Lung (tissue), 12 donors: Measurements from ENCODE around the gene PKM. TPM values are rescaled to one million over a fixed set of nuclear protein-coding genes. Genes with fewer than 3 reads are reported as not detected.
"Not testable (repeated sequence)": the region's sequence is repeated elsewhere in the genome, so short reads cannot be mapped to it uniquely, and the experiment has no call there.

Experiments
- ATAC-seq: fragments of 200-7000 bp; cut with Tn5 transposase; one replicate; pipeline ENCODE4 v1.9.1; 2020; ENCODE audit warnings: moderate number of reproducible peaks; ENCODE audit not compliant: insufficient read depth, low FRiP score
- DNase-seq, 3 donors: peaks; one replicate each; pipeline ENCODE4 v3.0.0-alpha.2; 2013 to 2017
- H3K27ac ChIP-seq, 2 donors: one replicate each; pipeline ENCODE4 v1.5.1; 2013; ENCODE audit warnings: mild to moderate bottlenecking in 2 of 2, moderate library complexity in 2 of 2, control low read depth in 1 of 2, inconsistent platforms in 1 of 2, low read depth in 1 of 2, low read length in 1 of 2
- H3K27me3 ChIP-seq, 3 donors: one replicate each; pipeline ENCODE4 v1.5.1; 2013; ENCODE audit warnings: low read length in 2 of 3; ENCODE audit not compliant: control insufficient read depth in 3 of 3, insufficient read depth in 3 of 3
- H3K36me3 ChIP-seq, 4 donors: one replicate each; pipeline ENCODE4 v1.5.1; 2013; ENCODE audit warnings: low read length in 4 of 4, mild to moderate bottlenecking in 1 of 4, moderate library complexity in 1 of 4; ENCODE audit not compliant: control insufficient read depth in 4 of 4, insufficient read depth in 4 of 4
- H3K4me1 ChIP-seq, 5 donors: one replicate each; pipeline ENCODE4 v1.5.1; 2013; ENCODE audit warnings: low read length in 5 of 5, mild to moderate bottlenecking in 2 of 5, moderate library complexity in 1 of 5; ENCODE audit not compliant: control insufficient read depth in 5 of 5, insufficient read depth in 5 of 5
- H3K4me3 ChIP-seq: one replicate; pipeline ENCODE4 v1.5.1; 2013; ENCODE audit warnings: mild to moderate bottlenecking, control low read depth, moderate library complexity
- H3K9ac ChIP-seq, 2 donors: one replicate each; pipeline ENCODE4 v1.5.1; 2013; ENCODE audit warnings: low read length in 2 of 2, control low read depth in 1 of 2; ENCODE audit not compliant: insufficient read depth in 1 of 2
- H3K9me3 ChIP-seq, 4 donors: one replicate each; pipeline ENCODE4 v1.5.1; 2013; ENCODE audit warnings: low read length in 3 of 4, mild to moderate bottlenecking in 1 of 4, moderate library complexity in 1 of 4; ENCODE audit not compliant: control insufficient read depth in 4 of 4, insufficient read depth in 3 of 4
- CTCF ChIP-seq: IDR thresholded peaks from 2 replicates; pipeline ENCODE4 v1.5.1; 2012; ENCODE audit warnings: mild to moderate bottlenecking; ENCODE audit errors: control extremely low read depth, extremely low read depth
- WGBS, 2 donors: extraction: QIAGEN DNeasy Blood & Tissue Kit; methylation state at CpG; one replicate each; pipeline ENCODE4 v1.1.7; 2013; 5-methylcytosine and 5-hydroxymethylcytosine counted together
- polyA plus RNA-seq, 2 donors: library from polyadenylated mRNA; stranded (reverse); fragments of 200-250 nt; gene quantifications; one replicate each; pipeline ENCODE4 v1.2.1, GENCODE V29; 2013
- total RNA-seq, 2 donors: library from RNA; depleted of rRNA in 1 of 2; stranded (reverse); fragments of >200 nt in 1 of 2; gene quantifications; one replicate each; pipeline ENCODE4 v1.2.1, GENCODE V29; 2014 to 2021
- donor health status: control.
- donor health status: control.
- donor health status: Bipolar disorder and iron deficiency.
- donor health status: healthy.
- donor health status: DM: yes; HTN: yes; CAD: no.

The PKM gene
- total and polyA plus RNA-seq, 4 donors: 235 to 867 (median 504) TPM

DNA sequence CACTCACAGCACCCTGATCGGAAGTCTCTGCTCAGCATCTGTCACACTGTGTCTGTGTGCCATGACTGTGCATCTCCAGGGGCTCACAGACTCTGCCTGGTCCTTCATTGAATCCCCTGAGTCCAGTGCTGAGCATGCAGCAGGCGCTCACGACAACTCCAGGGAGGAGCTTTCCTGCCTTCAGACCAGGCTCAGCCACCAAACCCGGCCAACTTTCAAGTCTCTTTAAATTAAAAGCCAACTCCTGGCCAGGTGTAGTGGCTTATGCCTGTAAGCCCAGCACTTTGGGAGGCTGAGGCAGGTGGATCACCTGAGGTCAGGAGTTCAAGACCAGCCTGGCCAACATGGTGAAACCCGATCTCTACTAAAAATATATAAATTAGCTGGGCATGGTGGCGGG lies 57.6 kb downstream of the PKM start:
- DNase-seq (no peak), ATAC-seq (no peak)
- H3K27me3 ChIP-seq: no peaks in the 10 kb centered on the region
- H3K9ac ChIP-seq: no peak overlapping the region
- 94 to 97% methylated on average over 6 of the region's 6 CpGs for WGBS, 2 donors
- no peaks in the 10 kb centered on the region for H3K9me3 ChIP-seq
- no peak overlapping the region for H3K27ac ChIP-seq
- peaks cover 0 to 15% (median 10%) of the 10 kb centered on the region in 5 donors for H3K4me1 ChIP-seq
- no peaks in the 10 kb centered on the region for H3K36me3 ChIP-seq
- TF ChIP-seq CTCF: no peak
- no peak overlapping the region for H3K4me3 ChIP-seq

GRCh38 chr15:72172796-72173195 lies 58.2 kb downstream of the PKM start:
- Histone ChIP-seq H3K4me3 (no peak overlapping the region), H3K27me3 (no peaks in the 10 kb centered on the region), H3K27ac (no peak overlapping the region), H3K36me3 (no peaks in the 10 kb centered on the region), H3K9ac (no peak overlapping the region), H3K9me3 (no peaks in the 10 kb centered on the region), H3K4me1 (peaks cover 0 to 21% (median 10%) of the 10 kb centered on the region in 5 donors)
- 90 to 95% methylated on average over 5 of the region's 5 CpGs for WGBS, 2 donors
- TF ChIP-seq CTCF: no peak
- no peak for ATAC-seq
- DNase-seq: no peak

DNA sequence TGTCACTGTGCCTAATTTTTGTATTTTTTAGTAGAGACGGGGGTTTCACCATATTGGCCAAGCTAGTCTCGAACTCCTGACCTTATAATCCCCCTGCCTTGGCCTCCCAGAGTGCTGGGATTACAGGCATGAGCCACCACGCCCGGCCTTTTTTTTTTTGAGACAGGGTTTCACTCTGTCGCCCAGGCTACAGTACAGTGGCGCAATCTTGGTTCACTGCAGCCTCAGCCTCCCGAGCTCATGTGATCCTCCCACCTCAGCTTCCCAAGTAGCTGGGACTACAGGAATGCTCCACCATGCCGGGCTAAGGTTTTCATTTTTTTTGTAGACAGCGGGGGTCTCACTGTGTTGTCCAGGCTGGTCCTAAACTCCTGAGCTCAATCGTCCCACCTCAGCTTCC lies 59.0 kb downstream of the PKM start:
- WGBS, 2 donors: 77 to 87% methylated on average over 10 of the region's 10 CpGs
- not testable (repeated sequence) for DNase-seq, H3K9ac ChIP-seq, H3K4me3 ChIP-seq, H3K36me3 ChIP-seq, H3K9me3 ChIP-seq, H3K27ac ChIP-seq, H3K27me3 ChIP-seq, ATAC-seq
- peaks cover 0 to 29% (median 10%) of the 10 kb centered on the region in 5 donors for H3K4me1 ChIP-seq

DNA sequence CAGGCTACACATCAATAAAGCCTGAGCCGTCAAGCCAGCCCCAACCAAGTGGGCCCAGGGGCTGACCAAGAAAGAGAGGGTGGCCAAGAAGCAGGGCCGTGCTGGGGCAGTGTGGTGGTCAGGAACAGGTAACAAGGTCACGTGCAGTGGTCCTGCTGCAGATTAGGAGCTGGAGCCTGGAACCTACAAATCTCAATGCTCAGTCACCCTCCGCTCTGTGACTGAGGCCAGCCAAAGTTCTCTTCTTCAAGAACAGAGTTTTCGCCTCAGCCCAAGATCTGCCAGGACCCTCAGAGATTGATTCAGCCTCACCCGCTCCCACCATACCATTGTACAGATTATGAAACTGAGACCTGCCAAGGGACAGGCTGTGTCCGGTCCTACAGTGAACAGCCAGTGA lies 60.3 kb downstream of the PKM start:
- Histone ChIP-seq H3K27ac (no peak overlapping the region), H3K4me1 (peaks cover 0 to 36% (median 10%) of the 10 kb centered on the region in 5 donors), H3K36me3 (no peaks in the 10 kb centered on the region), H3K9ac (no peak overlapping the region), H3K27me3 (no peaks in the 10 kb centered on the region), H3K9me3 (no peaks in the 10 kb centered on the region), H3K4me3 (no peak overlapping the region)
- WGBS, 2 donors: 94 to 98% methylated on average over 7 of the region's 7 CpGs
- no peak for TF ChIP-seq CTCF
- no peak for ATAC-seq
- DNase-seq: no peak
